ENCODE measurements around the gene G3BP2. TPM values are rescaled to one million over a fixed set of nuclear protein-coding genes. Genes with fewer than 3 reads are reported as not detected.
"Not testable (repeated sequence)": the region's sequence is repeated elsewhere in the genome, so short reads cannot be mapped to it uniquely, and the experiment has no call there.

G3BP2 gene
- total RNA-seq, 2 donors from 2014 or later, result 95.0 to 121 TPM

GRCh38 chr4:75671802-75672421 is 1.3 kb downstream of the G3BP2 start:
- intact Hi-C loops (cut with DNase I), result loop anchor here (5.0 to 10.0 kb wide), 2 partner anchors 135 to 173 kb away; no protein-coding TSS in a partner anchor
- 10% methylated on average over 10 of the region's 10 CpGs for WGBS
- Histone ChIP-seq H3K36me3 (no peaks in the 10 kb centered on the region), H3K27ac (peak overlapping the region; percentile 95 to 97), H3K9me3 (no peaks in the 10 kb centered on the region), H3K4me3 (peak overlapping the region; percentile 80), H3K4me1 (replicated peaks) (peaks cover 4% of the 10 kb centered on the region), H3K27me3 (replicated peaks; ENCODE audit: insufficient read depth) (no peaks in the 10 kb centered on the region)
- no peak for DNase-seq (ENCODE audit: low spot score)
- TF ChIP-seq POLR2A (IDR thresholded peaks at IDR 0.05), result no peak
- no peak for TF ChIP-seq POLR2AphosphoS5 (IDR thresholded peaks at IDR 0.05)
- TF ChIP-seq, protein P1, sequence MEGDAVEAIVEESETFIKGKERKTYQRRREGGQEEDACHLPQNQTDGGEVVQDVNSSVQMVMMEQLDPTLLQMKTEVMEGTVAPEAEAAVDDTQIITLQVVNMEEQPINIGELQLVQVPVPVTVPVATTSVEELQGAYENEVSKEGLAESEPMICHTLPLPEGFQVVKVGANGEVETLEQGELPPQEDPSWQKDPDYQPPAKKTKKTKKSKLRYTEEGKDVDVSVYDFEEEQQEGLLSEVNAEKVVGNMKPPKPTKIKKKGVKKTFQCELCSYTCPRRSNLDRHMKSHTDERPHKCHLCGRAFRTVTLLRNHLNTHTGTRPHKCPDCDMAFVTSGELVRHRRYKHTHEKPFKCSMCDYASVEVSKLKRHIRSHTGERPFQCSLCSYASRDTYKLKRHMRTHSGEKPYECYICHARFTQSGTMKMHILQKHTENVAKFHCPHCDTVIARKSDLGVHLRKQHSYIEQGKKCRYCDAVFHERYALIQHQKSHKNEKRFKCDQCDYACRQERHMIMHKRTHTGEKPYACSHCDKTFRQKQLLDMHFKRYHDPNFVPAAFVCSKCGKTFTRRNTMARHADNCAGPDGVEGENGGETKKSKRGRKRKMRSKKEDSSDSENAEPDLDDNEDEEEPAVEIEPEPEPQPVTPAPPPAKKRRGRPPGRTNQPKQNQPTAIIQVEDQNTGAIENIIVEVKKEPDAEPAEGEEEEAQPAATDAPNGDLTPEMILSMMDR (IDR thresholded peaks at IDR 0.05), result no peak

DNA sequence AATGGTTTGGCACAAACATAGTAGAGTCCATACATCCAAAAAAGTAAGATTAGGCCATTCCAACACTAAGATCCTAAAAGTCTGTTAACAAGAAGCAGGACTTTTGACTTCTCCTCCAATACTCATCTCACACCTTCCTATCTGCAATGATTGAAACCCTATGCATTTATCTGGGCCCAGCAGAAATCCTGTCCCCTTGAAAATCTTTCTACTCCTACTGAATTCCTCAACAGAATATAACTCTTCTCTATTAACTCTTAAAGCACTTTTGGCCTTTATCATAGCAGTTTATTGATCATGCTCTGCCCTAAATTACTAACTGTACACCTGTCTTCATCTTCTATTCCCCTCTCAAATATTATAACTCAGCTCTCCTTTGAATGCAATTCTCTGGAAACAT is 4.6 kb downstream of the G3BP2 start:
- intact Hi-C loops (cut with DNase I), result no loop called here
- peaks cover 4% of the 10 kb centered on the region for H3K4me1 ChIP-seq (replicated peaks)
- H3K4me3 ChIP-seq, result no peak overlapping the region
- H3K9me3 ChIP-seq, result no peaks in the 10 kb centered on the region
- H3K36me3 ChIP-seq, result no peaks in the 10 kb centered on the region
- TF ChIP-seq, protein P1 (IDR thresholded peaks at IDR 0.05), result no peak
- TF ChIP-seq POLR2A (IDR thresholded peaks at IDR 0.05), result no peak
- TF ChIP-seq POLR2AphosphoS5 (IDR thresholded peaks at IDR 0.05), result no peak
- H3K27ac ChIP-seq, result no peak overlapping the region
- H3K27me3 ChIP-seq (replicated peaks; ENCODE audit: insufficient read depth), result no peaks in the 10 kb centered on the region
- DNase-seq (ENCODE audit: low spot score), result no peak

GRCh38 chr4:75667636-75668035 is 5.6 kb downstream of the G3BP2 start:
- intact Hi-C loops (cut with DNase I), result not testable (repeated sequence)

DNA sequence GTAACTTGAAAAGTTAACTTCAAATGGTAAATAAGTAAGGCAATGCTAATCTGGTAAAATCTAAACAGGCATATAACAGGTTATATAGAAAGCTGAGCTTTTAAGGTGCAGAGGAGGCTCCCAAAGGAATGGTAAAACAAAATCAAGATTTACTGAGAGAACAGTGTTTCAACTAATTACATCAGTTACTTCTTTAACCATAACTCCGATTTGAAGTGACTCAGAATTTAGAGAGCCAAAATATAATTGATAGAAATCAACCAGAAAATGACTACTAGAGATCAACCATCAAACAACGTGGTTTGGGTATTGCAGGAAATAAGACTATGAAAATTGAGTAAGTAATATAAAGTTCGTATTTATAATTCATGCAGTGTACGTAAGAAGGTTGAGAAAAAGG is 6.9 kb downstream of the G3BP2 start:
- WGBS, result 83% methylated on average over 4 of the region's 4 CpGs
- H3K27me3 ChIP-seq (replicated peaks; ENCODE audit: insufficient read depth), result no peaks in the 10 kb centered on the region
- H3K4me1 ChIP-seq (replicated peaks), result peaks cover 4% of the 10 kb centered on the region
- TF ChIP-seq, protein P1 (IDR thresholded peaks at IDR 0.05), result no peak
- TF ChIP-seq POLR2A (IDR thresholded peaks at IDR 0.05) (no peak), POLR2AphosphoS5 (IDR thresholded peaks at IDR 0.05) (no peak)
- no peaks in the 10 kb centered on the region for H3K9me3 ChIP-seq
- no peaks in the 10 kb centered on the region for H3K36me3 ChIP-seq
- intact Hi-C loops (cut with DNase I), result no loop called here
- no peak overlapping the region for H3K4me3 ChIP-seq
- no peak for DNase-seq (ENCODE audit: low spot score)
- H3K27ac ChIP-seq, result no peak overlapping the region

More at GRCh38 chr4:75667636-75668035, 5.6 kb downstream of the G3BP2 start:
- not testable (repeated sequence) for H3K36me3 ChIP-seq; H3K27me3 ChIP-seq (replicated peaks; ENCODE audit: insufficient read depth); H3K4me3 ChIP-seq; DNase-seq (ENCODE audit: low spot score); H3K4me1 ChIP-seq (replicated peaks); H3K9me3 ChIP-seq; H3K27ac ChIP-seq
- WGBS, result 80% methylated on average over 7 of the region's 7 CpGs

DNA sequence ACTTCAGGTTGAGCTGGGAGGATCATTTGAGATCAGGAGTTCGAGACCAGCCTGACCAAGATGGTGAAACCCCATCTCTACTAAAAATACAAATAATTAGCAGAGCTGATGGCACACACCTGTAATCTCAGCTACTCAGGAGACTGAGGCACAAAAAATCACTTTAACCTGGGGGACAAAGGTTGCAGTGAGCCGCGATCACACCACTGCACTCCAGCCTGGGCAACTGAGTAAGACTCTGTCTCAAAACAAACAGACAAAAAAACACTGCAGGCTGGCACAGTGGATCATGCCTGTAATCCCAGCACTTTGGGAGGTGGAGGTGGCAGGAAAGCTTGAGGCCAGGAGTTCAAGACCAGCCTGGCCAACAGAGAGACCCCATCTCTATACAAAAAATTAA is 8.6 kb downstream of the G3BP2 start:
- H3K27me3 ChIP-seq (replicated peaks; ENCODE audit: insufficient read depth); H3K36me3 ChIP-seq; H3K4me1 ChIP-seq (replicated peaks); intact Hi-C loops (cut with DNase I); H3K27ac ChIP-seq; H3K4me3 ChIP-seq; H3K9me3 ChIP-seq; DNase-seq (ENCODE audit: low spot score): not testable (repeated sequence)
- WGBS, result 91% methylated on average over 3 of the region's 3 CpGs

DNA sequence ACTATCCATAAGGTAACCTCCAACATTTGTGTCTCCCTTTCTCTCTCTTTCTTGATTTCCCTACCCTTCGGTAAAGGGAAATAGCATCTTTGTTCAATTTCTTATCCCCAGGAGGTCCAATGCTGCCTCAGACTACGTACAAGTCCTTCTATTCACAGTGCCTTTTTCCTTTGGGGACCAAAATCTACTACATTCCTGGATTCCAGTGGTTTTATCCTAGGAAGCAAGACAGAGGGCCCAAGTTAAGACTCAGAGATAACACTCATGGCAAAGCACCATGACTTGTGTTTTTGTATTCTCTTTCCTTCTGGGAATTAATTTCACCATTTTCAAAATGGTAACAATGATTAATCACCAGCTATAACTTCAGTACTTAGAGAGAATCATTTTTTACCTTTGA is 10.6 kb downstream of the G3BP2 start:
- intact Hi-C loops (cut with DNase I), result no loop called here
- Histone ChIP-seq H3K9me3 (no peaks in the 10 kb centered on the region), H3K4me3 (no peak overlapping the region), H3K4me1 (replicated peaks) (no peaks in the 10 kb centered on the region), H3K36me3 (no peaks in the 10 kb centered on the region), H3K27ac (no peak overlapping the region), H3K27me3 (replicated peaks; ENCODE audit: insufficient read depth) (no peaks in the 10 kb centered on the region)
- no peak for DNase-seq (ENCODE audit: low spot score)
- TF ChIP-seq POLR2AphosphoS5 (IDR thresholded peaks at IDR 0.05), result no peak
- no peak for TF ChIP-seq POLR2A (IDR thresholded peaks at IDR 0.05)
- TF ChIP-seq, protein P1 (IDR thresholded peaks at IDR 0.05), result no peak
- 92% methylated on average over 2 of the region's 2 CpGs for WGBS

All from prostate gland (tissue), 2 donors.